ENCODE data around the gene LRMDA.

Gene LRMDA

DNA sequence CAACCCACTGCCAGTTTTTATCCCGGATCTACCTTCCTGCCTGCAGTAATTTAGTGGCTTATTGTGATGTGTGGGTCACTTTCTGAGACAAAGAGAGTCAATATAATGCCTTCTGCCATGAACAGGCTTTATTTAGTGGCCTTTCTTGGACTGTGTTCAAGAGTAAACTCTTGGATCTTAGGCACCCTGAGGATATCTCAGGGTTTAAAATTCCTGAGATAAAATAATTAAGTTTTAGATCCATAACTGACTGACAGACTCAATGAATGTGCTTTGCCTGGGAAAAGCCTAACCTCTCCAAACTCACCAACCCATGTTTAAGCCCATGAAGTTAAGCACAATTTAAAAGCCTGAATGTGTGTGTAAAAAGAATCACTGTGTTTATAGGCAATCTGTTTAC is 564.3 kb downstream of the LRMDA start:
- DNase-seq (ENCODE audit: low read depth in 2 of 2): no peak

DNA sequence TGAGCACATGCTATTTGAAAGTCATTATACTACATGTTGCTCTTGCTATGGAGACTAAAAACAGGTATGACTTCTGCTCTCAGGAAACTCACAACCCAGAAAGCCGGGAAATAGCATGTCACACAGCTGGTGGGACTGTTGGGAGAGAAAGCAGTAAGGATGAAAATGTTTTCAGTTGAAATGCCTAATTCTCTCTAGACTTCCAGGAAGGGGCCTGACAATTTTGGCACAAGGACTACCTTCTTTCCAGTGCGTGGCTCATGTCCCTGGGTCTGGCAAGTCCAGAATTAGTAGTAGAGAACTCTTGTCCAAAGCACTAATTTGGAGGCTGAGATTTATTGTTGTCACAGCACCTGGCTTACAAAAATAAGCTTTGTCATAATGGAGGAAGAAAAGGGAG is 567.6 kb downstream of the LRMDA start:
- no peak for DNase-seq (ENCODE audit: low read depth in 2 of 2)

DNA sequence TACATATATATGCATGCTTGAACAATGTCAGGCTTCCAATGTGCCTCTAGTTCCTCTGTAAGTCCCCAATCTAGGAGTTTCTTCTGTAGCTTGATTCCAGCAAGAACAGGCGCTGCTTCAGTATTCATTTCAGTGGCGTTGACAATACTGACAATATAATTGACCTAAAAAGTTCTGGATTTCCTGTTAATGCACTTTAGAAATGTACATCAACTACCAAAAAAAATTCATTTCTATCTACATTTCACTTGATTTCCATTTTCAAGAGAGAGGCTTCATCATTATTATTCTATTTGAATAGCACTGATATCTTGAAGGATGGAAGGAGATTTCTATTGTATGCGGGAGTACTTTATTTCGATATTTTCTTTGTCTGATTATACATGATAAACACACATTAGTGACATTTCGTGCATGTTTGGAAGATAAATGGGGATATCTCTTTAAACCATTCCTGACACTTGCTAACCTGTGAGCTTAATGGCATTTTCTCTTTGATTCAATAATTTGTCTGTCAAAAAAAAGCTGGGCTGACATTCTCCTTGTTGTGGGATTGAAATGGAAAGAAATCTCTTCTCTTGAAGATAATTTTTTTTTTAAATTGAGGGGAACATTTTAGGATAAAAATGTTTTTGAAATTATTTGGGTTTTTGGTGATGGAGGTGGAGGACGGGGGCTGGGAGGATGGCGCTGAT is 568.2 kb downstream of the LRMDA start:
- no peak for DNase-seq (ENCODE audit: low read depth in 2 of 2)

DNA sequence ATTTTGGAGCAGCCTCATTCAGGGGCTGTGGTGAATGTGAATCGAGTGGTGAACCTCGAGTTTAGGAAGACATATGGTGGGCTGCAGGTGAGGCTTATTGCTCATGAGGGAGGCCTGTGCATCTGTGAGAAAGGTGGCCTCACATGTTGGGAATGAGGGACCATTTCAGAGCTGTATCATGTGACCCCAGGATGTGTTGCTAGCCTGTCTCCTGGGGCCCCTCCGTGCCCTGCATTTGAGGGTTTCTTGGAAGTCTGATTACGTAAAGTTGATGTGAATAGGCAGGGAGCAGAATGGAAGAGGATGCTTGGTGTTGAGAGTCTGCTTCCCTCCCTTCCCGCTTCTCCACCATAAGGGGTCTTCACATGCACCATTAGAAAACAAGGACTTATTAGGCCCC is 569.1 kb downstream of the LRMDA start:
- DNase-seq (ENCODE audit: low read depth in 2 of 2): no peak

DNA sequence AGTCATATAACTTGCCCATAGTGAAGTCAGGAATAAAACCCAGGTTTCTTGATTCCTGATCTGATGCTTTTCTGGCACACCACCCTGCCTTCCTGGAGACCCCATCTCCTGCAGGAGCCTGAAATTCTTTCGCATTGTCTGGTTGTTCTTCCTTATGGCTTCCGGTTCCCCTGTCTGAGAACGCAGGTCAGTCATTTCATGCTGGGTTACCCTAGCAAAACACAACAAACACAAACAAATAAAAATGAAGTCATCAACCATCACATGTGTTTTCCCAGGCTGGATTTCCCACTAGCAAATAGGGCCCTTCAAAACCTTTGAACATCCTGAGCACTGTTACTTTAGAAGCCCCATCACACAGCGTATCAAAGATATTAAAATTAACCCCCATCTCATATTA is 569.6 kb downstream of the LRMDA start:
- DNase-seq (ENCODE audit: low read depth in 2 of 2): no peak

DNA sequence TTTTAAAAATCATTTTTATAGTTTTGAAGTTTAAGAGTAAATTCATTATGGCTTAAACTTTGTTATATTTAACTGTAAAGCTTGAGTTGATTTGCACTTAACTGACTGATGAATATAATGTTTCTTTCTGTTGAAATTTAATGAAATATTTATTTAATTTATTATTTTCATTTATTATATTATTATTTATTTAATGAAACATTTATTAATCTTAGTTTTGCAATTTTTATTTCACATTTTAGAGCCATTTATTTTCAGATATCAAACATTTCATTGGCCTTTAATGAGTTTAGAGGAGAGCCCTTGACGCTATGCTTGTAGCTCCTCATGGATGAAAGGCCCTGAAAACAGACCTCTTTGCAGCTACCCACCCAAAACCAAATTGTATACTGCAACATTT is 570.0 kb downstream of the LRMDA start:
- DNase-seq (ENCODE audit: low read depth in 2 of 2): no peak

DNA sequence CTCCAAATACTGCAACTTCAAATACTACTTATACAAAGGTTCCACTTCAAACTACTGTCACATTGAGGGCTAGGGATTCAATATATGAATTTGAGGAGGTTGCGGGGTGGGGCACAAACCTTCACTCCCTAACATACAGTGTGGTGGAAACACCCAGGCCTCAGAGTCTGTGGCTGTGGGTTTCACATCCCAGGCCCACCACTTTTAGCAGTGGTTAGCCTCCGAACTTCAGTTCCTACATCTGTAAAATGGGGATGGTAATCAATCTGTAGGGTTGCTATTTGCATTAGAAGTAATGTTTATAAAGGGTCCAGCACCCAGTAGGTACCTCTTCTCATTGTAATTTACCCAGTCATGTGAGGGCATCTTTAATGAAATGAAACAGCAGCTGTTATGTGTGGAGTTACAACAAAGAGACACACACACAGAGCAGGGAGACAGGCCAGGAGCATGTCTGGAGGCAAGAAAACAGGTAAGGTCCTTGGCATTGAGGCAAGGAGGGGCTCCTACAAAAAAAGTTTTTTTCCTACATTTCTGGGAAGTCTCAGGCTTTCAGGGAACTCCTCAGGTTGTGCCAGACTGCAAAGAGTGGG is 570.9 kb downstream of the LRMDA start:
- no peak for DNase-seq (ENCODE audit: low read depth in 2 of 2)

DNA sequence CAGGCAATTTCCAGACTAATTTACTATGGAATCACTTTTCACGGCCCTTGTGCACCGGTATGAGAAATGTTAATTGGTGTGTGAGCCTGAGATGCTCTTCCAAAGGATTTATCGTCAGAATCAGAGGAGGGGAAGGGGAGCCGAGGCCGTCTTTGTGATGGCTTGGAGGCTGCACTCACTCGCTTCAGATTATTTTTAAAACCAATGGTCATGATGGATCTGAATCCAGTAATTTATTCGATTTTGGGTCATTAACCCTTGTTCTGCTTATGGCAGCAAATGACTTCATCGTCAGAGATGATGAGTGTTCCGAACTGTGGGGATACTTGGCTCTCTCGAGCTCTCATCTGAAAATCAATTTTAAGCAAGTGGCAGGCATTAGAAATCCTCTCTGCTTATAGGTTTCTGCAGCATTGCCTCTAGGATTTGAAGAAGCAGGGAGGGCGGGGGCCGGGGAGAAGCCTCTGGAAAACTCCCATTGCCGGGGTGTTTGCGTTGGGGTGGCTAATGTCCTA is 576.3 kb downstream of the LRMDA start:
- DNase-seq (ENCODE audit: low read depth in 2 of 2): no peak

DNA sequence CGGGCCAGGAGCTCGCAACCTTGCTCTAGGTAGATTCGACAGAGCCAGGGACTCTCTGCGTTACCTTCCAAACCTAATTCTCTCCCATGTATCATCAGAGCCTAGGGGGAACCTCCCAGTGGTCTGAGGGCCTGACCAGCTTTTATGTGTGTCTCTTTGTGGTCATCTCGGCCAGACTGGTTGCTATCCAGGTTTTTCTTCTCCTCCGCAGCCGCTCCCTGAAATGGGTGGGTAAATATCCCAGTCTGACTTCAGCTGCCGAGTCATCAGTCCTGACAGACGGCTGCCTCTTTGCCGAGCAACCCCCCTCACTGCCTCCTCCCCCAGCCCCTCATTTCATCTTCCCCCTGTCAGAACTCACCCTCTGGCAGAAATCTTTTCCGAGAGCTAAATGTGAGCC is 578.1 kb downstream of the LRMDA start:
- no peak for DNase-seq (ENCODE audit: low read depth in 2 of 2)

DNA sequence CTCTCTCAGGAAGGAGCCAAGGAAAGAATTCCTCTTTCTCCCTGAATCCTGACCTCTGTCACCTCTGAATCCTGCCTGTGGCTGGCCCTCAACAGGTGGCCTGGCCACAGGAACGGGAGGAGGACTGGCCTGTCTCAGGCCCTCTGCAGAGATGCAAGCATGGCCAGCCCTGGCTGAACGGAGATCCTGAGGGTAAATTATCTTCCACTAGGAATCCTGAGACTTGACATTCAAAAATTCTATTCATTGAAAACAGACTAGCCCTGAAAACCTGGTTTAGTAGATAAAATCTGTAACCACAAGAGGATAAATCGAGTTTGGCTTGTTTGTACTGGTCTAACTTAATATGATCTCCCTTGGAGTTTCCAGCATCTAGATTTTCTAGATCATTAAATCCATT is 579.3 kb downstream of the LRMDA start:
- DNase-seq (ENCODE audit: low read depth in 2 of 2): no peak

DNA sequence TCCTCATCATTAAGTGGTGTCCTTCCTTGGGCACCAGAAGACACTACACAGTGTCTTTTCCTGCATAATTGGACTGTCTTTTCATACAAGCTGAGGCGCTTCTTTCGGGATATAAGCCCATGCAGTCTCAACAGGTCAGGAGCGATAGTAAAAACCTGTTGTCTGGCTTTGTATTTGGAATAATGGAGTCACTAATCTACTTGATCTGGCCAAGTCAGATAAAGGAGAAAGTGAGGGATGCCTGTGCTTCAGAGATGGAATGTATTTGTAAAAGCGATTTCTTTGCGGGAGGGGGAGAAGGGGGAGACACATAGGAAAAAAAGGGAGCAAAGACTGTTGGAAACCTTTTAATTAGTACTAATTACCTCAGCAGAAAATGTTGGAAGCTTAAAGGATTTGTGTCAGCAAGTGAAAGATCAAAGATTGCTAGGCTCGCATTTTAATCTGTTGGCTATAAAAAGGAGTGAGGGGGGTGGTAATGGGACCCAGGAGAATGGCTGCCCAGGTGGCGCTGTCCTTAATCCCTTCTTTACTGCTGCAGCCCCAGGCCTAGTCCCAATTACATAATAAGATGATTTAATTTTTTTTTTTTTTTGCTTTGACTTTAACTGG is 581.4 kb downstream of the LRMDA start:
- DNase-seq (ENCODE audit: low read depth in 2 of 2): no peak

DNA sequence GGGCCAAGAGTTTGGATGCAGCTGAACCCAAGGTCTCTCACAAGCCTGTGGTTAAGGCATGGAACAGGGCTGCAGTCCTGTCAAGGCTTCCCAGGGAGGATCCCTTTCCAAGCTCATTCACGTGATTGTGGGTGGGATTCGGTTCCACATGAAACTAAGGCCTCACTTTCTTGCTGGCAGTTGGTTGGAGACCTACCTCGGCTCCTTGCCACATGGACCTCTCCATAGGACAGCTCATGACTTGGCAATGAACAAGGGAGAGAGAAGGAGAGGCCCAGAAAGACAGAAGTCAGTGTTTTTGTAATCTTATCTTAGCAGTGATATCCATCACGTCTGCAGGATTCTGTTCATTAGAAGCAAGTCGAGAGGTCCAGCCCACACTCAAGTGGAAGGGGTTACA is 583.8 kb downstream of the LRMDA start:
- no peak for DNase-seq (ENCODE audit: low read depth in 2 of 2)

DNA sequence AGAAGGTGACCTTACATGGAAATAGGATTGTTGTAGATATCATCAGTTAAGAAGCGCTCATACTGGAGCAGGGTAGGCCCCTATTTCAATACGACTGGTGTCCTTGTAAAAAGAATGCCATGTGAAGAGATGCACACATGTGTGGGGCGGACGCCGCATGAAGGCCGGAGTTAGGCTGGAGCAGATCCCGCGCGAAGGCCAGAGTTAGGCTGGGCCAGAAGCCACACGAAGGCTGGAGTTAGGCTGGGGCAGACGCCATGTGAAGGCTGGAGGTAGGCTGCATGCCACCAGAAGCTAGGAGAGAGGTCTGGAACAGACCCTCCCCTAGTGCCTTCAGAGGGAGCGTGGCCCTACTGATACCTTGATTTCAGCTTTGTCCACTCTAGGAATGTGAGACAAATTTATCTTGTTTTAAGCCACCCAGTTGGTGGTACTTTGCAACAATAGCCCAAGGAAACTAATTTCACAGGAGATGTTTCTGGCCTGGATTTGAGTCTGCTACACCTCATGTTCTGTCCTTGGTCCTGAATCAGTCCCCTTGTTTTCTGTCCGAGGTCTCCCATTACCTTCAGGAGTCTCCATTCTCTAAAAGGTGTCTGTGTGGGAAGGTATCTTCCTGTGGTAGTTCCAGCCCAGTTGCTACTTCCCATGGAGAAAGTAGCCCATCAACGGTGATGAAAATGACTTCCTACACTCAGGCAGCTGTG is 585.8 kb downstream of the LRMDA start:
- no peak for DNase-seq (ENCODE audit: low read depth in 2 of 2)

DNA sequence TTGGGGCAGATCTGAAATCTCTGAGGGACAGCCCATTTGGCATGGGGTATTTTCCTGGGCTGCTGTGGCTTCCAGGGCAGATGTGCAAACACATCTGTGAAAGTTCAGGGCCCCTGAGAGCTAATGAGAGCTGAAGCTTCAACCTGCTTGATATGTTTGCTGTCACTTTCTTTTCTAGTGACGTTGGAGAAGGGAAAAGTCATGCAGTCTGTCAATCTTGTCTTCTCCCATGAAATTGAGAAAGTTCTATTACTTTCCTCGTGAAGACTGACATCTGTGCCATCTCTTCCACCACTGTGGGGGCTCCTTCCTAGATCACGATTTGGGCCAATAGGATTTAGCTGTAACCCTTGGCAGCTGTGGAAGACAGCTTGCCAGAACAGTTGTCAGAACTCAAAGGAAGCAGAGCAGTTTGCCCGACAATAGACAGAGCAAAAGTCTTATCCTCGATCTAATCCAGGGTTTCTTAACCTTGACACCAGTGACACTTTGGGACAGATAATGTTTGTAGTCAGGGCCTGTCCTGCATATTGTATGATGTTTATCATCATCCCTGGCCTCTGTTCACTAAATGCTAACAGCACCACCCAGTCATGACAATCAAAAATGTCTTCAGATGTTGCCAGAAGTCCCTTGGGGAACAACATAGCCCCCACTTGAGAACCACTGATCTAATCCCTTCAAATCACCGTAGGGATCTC is 586.5 kb downstream of the LRMDA start:
- no peak for DNase-seq (ENCODE audit: low read depth in 2 of 2)

DNA sequence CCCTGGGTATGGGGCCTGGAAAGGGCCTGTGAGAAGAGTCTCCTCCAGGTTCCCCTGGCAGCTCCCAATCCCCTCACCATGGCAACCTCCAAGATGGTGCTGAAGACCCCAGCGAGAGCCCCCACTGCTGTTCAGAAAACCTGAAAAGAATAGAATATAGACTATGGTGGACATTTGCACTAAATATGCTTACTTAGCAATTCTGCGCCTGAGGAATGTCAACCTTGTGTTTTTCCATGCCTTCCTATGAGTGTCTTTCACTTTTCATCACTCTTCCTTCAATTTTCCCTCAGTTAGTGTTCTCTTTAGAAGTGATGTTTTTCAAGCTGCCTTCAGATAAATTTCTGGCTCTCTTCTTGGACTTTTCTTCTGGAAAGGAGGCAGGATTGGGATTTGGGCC is 589.2 kb downstream of the LRMDA start:
- DNase-seq (ENCODE audit: low read depth in 2 of 2): no peak

DNA sequence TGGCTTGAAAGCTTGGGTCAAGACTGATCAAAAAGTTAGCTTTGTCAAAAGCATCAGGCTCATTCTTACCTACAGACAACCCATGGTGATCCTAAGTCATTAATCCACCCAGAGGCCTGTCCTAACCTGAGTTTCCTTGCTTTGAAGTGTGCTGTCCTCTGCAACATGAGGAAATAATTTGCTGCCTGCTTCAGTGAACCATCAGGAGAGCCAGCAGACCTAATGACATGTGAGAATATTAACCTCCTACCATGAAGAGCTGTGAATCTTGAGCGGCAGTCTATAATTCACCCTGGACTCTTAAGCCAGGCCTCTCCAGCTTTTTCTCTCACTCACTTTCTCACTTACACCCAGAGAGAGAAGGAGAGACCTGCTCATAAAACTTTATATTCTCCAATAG is 590.0 kb downstream of the LRMDA start:
- DNase-seq (ENCODE audit: low read depth in 2 of 2): no peak

DNA sequence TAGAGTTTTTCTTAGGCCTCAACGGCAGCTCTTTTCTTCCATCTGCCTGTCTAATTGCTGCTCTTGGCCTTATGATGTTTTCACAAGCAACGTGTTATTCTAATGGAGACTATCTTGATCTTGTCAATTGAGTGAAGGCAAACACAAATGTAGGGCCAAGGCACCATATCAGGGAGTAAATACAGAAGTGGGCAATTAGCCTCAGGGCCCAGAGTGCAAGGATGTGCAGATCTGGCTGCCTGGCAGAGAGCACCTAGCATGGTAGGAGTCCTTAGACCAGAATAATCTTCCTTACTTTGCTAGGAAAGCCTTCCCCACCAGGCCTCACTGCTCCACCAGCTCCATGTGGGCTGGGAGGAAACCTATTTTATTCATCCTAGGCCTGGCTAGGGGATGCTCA is 590.9 kb downstream of the LRMDA start:
- no peak for DNase-seq (ENCODE audit: low read depth in 2 of 2)

DNA sequence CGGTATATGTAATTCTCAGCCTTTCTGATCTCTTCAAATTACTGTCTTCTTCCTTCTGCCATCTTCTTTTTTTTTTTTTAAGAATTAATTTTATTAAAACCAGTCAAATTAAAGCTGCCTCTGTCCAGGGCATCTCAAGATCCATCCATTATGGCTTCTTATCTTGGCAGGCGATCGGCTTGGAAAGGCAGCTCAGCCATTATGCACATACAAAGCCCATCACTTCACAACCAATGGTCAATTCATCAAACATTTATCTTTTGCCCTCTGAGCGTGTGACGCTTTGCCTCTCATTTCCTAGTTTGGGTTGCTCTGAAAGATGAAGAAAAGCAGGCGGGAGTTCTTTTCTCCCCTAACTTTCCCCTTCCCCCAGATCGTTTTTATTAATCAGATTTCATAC is 591.6 kb downstream of the LRMDA start:
- no peak for DNase-seq (ENCODE audit: low read depth in 2 of 2)

DNA sequence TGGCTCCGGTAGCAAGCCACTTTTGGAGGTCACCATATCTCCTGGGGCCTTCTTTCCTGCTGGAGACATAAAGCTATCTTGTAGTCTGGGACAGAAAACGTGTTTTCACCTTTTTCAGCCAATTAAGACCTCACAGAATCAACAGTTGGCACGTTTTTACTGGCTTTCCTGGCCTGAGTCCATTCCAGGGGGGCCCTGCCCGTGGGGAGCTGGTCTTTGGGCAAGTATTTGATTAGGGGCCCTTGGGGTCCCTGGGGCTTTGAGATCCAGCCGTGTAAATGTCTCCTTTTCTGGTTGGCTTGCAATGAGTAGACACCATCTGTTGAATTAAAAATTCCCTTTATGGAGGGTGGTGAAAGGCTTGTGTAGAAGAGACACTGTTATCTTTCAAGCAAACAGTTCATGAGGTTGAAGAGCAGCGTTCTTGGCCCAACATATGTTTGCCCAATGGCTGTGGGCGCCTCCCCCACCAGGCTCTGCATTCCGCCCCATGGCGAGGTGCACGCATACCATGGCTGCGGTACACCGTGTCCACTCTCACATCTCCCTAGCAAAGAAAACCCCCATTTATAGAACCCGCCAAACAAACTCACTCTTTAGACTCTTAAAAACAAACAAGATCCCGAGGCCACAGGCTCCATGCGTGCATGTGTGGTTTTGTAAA is 593.2 kb downstream of the LRMDA start:
- no peak for DNase-seq (ENCODE audit: low read depth in 2 of 2)

DNA sequence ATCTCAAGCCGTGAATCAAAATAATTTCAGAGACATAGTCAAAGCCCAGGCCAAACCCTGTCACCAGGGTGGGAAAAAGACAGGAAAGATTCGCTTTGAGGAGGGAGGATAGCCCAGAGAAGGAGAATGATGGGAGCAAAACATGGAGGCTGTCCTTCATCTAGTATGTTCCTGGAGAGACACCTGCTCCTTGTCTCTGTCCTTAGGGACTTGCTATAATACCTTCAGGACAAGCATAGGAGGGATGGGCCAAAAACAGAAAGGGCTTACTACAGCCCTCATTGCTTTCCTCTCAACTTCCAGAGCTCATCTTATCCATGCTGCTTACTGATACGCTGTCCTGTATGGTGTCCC is 593.7 kb downstream of the LRMDA start:
- no peak for DNase-seq (ENCODE audit: low read depth in 2 of 2)

DNA sequence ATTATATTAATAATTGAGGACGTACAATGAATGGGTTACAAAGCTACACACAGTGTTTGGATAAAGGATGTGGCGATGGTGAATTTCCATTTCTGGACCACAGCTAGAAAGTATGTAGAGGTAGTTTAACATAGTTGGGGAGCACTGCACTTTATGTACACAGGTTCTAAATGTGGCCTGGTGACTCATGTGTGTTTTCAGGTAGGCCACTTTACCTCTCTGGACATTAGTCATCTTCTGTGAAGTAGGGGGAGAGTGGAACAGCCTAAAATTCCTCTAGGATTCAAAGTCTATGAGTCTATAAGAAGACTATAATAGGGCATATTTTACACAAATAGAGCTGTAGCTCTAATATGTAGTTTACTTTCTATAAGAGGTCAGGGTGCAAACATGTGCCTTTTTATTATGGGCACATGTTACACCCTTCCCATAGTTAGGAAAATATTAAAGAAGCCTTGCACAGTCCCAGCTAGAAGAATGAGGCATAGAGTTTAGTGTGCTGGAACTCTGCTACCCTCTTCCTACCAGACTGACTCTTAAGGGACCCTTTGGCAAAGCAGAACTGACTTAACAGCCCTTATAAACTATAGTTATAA is 594.9 kb downstream of the LRMDA start:
- DNase-seq (ENCODE audit: low read depth in 2 of 2): no peak
